Natural killer cell treated with Interleukin-12 subunit alpha and Interleukin-12 subunit beta and Interleukin-15 and Interleukin-18, amount 100 ng/mL, for 72 hours (primary cell): ENCODE data around the gene MYL10. TPM values are rescaled to one million over a fixed set of nuclear protein-coding genes. Genes with fewer than 3 reads are reported as not detected.

ENCODE experiments used
- ATAC-seq, 2 donors: fragments of 150-1000 bp; cut with Tn5 transposase in 1 of 2; sonication (Bioruptor Pico), chemical (Tn5 transposase) in 1 of 2; 2 replicates each; pipeline ENCODE4 v1.10.0; 2021
- DNase-seq: peaks from one replicate; pipeline ENCODE4 v3.0.0; 2022; ENCODE audit warnings: low spot score
- H3K27ac Mint-ChIP-seq, 2 donors: 1 replicate in 1 of 2; 2 replicates in 1 of 2; pipeline ENCODE4 v1.8.0; 2022; ENCODE audit warnings: mixed read lengths in 2 of 2, mild to moderate bottlenecking in 1 of 2, moderate library complexity in 1 of 2
- H3K27me3 Mint-ChIP-seq, 2 donors: 1 replicate in 1 of 2; 2 replicates in 1 of 2; pipeline ENCODE4 v1.8.0; 2022; ENCODE audit warnings: mixed read lengths in 2 of 2
- H3K36me3 Mint-ChIP-seq: one replicate; pipeline ENCODE4 v1.8.0; 2022; ENCODE audit warnings: mixed read lengths
- H3K4me1 Mint-ChIP-seq, 2 donors: 1 replicate in 1 of 2; 2 replicates in 1 of 2; pipeline ENCODE4 v1.8.0; 2022; ENCODE audit warnings: low read depth in 2 of 2, mixed read lengths in 2 of 2, mild to moderate bottlenecking in 1 of 2
- H3K4me3 Mint-ChIP-seq: one replicate; pipeline ENCODE4 v1.8.0; 2022; ENCODE audit warnings: mixed read lengths
- H3K9me3 Mint-ChIP-seq: 2 replicates; pipeline ENCODE4 v1.8.0; 2022; ENCODE audit warnings: mixed read lengths
- total RNA-seq, 2 donors: library from RNA; stranded (reverse); gene quantifications; one replicate each; pipeline ENCODE4 v1.2.3, GENCODE V29; 2022

Gene MYL10
- total RNA-seq, 2 donors from 2014 or later = not detected

GRCh38 chr7:101575721-101576120 is 53.4 kb downstream of the MYL10 start:
- ATAC-seq (no peak), DNase-seq (no peak)
- Mint-ChIP-seq H3K27me3 (peaks cover 13 to 17% of the 10 kb centered on the region in 2 donors), H3K9me3 (no peaks in the 10 kb centered on the region), H3K36me3 (no peaks in the 10 kb centered on the region), H3K27ac (no peak overlapping the region), H3K4me1 (no peaks in the 10 kb centered on the region), H3K4me3 (no peak overlapping the region)

GRCh38 chr7:101575168-101575567 is 53.9 kb downstream of the MYL10 start:
- no peaks in the 10 kb centered on the region for H3K9me3 Mint-ChIP-seq
- H3K27ac Mint-ChIP-seq = no peak overlapping the region
- no peaks in the 10 kb centered on the region for H3K4me1 Mint-ChIP-seq
- no peak for ATAC-seq
- no peaks in the 10 kb centered on the region for H3K36me3 Mint-ChIP-seq
- DNase-seq = no peak
- peaks cover 13 to 17% of the 10 kb centered on the region in 2 donors for H3K27me3 Mint-ChIP-seq
- H3K4me3 Mint-ChIP-seq = no peak overlapping the region

GRCh38 chr7:101572156-101572555 is 56.9 kb downstream of the MYL10 start:
- peaks cover 17 to 26% of the 10 kb centered on the region in 2 donors for H3K27me3 Mint-ChIP-seq
- no peak for ATAC-seq

DNA sequence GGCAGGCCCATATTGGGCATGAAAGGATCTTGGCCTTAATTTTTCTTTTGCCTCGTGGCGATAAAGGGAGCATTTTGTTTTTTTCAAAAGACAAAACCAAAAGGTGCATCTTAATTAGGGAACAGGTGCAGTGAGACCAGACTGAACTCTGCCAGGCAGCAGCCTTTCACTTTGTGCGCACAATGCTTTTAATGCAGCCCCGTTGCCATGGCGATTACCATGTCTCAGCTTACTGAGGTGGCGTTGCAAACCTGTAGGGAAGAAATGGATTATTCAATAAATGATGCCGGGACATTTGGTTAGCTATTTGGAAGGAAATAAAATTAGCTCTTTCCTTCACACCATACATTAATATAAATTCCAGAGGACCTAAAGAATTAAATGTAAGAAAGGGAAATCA is 61.9 kb downstream of the MYL10 start:
- H3K36me3 Mint-ChIP-seq = no peaks in the 10 kb centered on the region
- H3K27me3 Mint-ChIP-seq = peaks cover 5 to 19% of the 10 kb centered on the region in 2 donors
- H3K4me1 Mint-ChIP-seq = no peaks in the 10 kb centered on the region
- no peaks in the 10 kb centered on the region for H3K9me3 Mint-ChIP-seq
- ATAC-seq (no peak), DNase-seq (no peak)
- no peak overlapping the region for H3K4me3 Mint-ChIP-seq
- H3K27ac Mint-ChIP-seq = no peak overlapping the region

More at GRCh38 chr7:101572156-101572555, 56.9 kb downstream of the MYL10 start:
- Mint-ChIP-seq H3K9me3 (no peaks in the 10 kb centered on the region), H3K27ac (no peak overlapping the region), H3K4me3 (no peak overlapping the region), H3K4me1 (no peaks in the 10 kb centered on the region), H3K36me3 (no peaks in the 10 kb centered on the region)
- no peak for DNase-seq

DNA sequence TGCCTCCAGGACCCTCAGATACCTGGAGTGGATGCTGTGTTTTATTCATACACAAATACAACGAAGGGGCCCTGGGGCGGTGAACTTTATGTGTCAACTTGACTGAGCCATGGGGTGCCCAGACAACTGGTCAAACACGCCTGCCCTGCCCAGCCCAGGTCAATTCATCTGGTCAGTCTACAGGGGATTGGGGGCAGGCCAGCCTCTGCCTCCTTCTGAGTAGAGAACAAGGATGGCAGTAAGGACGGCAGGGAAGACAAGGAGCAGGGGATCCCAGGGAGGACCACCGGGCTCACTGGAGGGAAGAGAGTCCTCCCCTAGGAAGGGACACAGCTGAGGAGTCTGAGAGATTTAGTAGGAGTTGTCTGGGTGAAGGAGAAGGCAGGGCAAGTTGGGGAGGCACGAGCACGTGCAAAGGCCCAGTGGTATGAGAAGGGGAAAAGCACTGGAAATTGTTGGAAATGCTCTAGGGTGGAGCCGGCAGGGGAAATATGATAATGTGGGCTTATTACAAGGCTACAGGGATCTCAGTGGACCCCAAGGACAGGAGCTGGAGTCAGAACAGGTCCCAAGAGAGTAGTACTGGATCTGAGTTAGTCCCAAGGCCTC is 63.4 kb downstream of the MYL10 start:
- H3K27me3 Mint-ChIP-seq = peaks cover 5 to 21% of the 10 kb centered on the region in 2 donors
- no peaks in the 10 kb centered on the region for H3K36me3 Mint-ChIP-seq
- no peaks in the 10 kb centered on the region for H3K9me3 Mint-ChIP-seq
- no peak overlapping the region for H3K4me3 Mint-ChIP-seq
- no peak overlapping the region for H3K27ac Mint-ChIP-seq
- ATAC-seq (no peak), DNase-seq (no peak)
- no peaks in the 10 kb centered on the region for H3K4me1 Mint-ChIP-seq

- no peak overlapping the region for H3K27ac Mint-ChIP-seq
- DNase-seq = no peak
- H3K4me1 Mint-ChIP-seq = no peaks in the 10 kb centered on the region
- peaks cover 5 to 30% of the 10 kb centered on the region in 2 donors for H3K27me3 Mint-ChIP-seq
- no peaks in the 10 kb centered on the region for H3K36me3 Mint-ChIP-seq
- H3K9me3 Mint-ChIP-seq = no peaks in the 10 kb centered on the region
- ATAC-seq = no peak
- no peak overlapping the region for H3K4me3 Mint-ChIP-seq
These were observed 64.3 kb downstream of the MYL10 start for GRCh38 chr7:101564778-101565211.

GRCh38 chr7:101563943-101564777 is 64.9 kb downstream of the MYL10 start:
- ATAC-seq = peak in 1 of 2 donors; percentile 30
- Mint-ChIP-seq H3K27ac (no peak overlapping the region), H3K27me3 (peaks cover 5 to 29% of the 10 kb centered on the region in 2 donors), H3K4me1 (no peaks in the 10 kb centered on the region), H3K4me3 (no peak overlapping the region), H3K9me3 (no peaks in the 10 kb centered on the region), H3K36me3 (no peaks in the 10 kb centered on the region)
- DNase-seq = no peak

Other genes with a start within 250 kb of the MYL10 start
- 10 to 100 TPM; 25.2 to 28.5 TPM for gene CUX1, start 188.3 kb upstream of the MYL10 start, total RNA-seq